ENCODE results near the gene ANKLE2.

The ANKLE2 gene

GRCh38 chr12:132743831-132744230, 17.8 kb downstream of the ANKLE2 start:
- no peak for DNase-seq

GRCh38 chr12:132741620-132742019, 20.0 kb downstream of the ANKLE2 start:
- no peak for DNase-seq

- no peak for DNase-seq
These were observed 21.0 kb downstream of the ANKLE2 start for GRCh38 chr12:132740652-132741051.

- no peak for DNase-seq
These were observed 21.4 kb downstream of the ANKLE2 start for GRCh38 chr12:132740313-132740646.

GRCh38 chr12:132739600-132740312, 21.9 kb downstream of the ANKLE2 start:
- DNase-seq: no peak

- no peak for DNase-seq
These were observed 24.7 kb downstream of the ANKLE2 start for GRCh38 chr12:132736913-132737312.

GRCh38 chr12:132736378-132736777, 25.3 kb downstream of the ANKLE2 start:
- DNase-seq: no peak

- DNase-seq: no peak
These were observed 26.1 kb downstream of the ANKLE2 start for GRCh38 chr12:132735496-132735895.

- DNase-seq: no peak
These were observed 27.4 kb downstream of the ANKLE2 start for GRCh38 chr12:132734206-132734605.

GRCh38 chr12:132731574-132731973, 30.1 kb downstream of the ANKLE2 start:
- no peak for DNase-seq

GRCh38 chr12:132730353-132730752, 31.3 kb downstream of the ANKLE2 start:
- no peak for DNase-seq

GRCh38 chr12:132729541-132730320, 31.9 kb downstream of the ANKLE2 start:
- DNase-seq: no peak

- no peak for DNase-seq
These were observed 33.1 kb downstream of the ANKLE2 start for GRCh38 chr12:132728502-132728901.

GRCh38 chr12:132727091-132727794, 34.4 kb downstream of the ANKLE2 start:
- DNase-seq: no peak

- no peak for DNase-seq
These were observed 35.2 kb downstream of the ANKLE2 start for GRCh38 chr12:132726386-132726785.

- no peak for DNase-seq
These were observed 37.0 kb downstream of the ANKLE2 start for GRCh38 chr12:132724506-132725241.

GRCh38 chr12:132723764-132724140, 37.9 kb downstream of the ANKLE2 start:
- no peak for DNase-seq

GRCh38 chr12:132723015-132723763, 38.4 kb downstream of the ANKLE2 start:
- no peak for DNase-seq

- DNase-seq: no peak
These were observed 40.9 kb downstream of the ANKLE2 start for GRCh38 chr12:132720606-132721345.

- no peak for DNase-seq
These were observed 41.7 kb downstream of the ANKLE2 start for GRCh38 chr12:132719954-132720324.

- DNase-seq: no peak
These were observed 42.3 kb downstream of the ANKLE2 start for GRCh38 chr12:132719141-132719953.

Data from NCI-H1048 (cell line).